Left ventricle myocardium inferior (tissue), 1 donor: ENCODE results near the gene PPARD. TPM values are rescaled to one million over a fixed set of nuclear protein-coding genes. Genes with fewer than 3 reads are reported as not detected.

Source experiments
- DNase-seq: peaks from one replicate; pipeline ENCODE4 v3.0.0-alpha.2; 2020
- H3K27ac ChIP-seq: fragments of 200-600 bp; replicated peaks from 2 replicates; pipeline ENCODE4 v1.8.0; 2021
- H3K27me3 ChIP-seq: fragments of 200-600 bp; 2 replicates; pipeline ENCODE4 v1.8.0; 2021; ENCODE audit warnings: low read depth
- H3K36me3 ChIP-seq: fragments of 200-600 bp; 2 replicates; pipeline ENCODE4 v1.8.0; 2021
- H3K4me1 ChIP-seq: fragments of 200-600 bp; 2 replicates; pipeline ENCODE4 v1.8.0; 2021
- H3K4me3 ChIP-seq: fragments of 200-600 bp; 2 replicates; pipeline ENCODE4 v1.8.0; 2021; ENCODE audit warnings: mild to moderate bottlenecking, moderate library complexity
- H3K9me3 ChIP-seq: fragments of 200-600 bp; replicated peaks from 2 replicates; pipeline ENCODE4 v1.8.0; 2021
- intact Hi-C: fragments of 100-400 bp; cut with micrococcal nuclease; formaldehyde crosslinking; loops from one replicate; pipeline ENCODE4 v1.11.0; 2022
- total RNA-seq: library from RNA; stranded (reverse); fragmentation: NEBNext Ultra II Directional; extraction: Animal tissue kit (Norgen Biotek cat#: 25700); gene quantifications from one replicate; pipeline ENCODE4 v1.2.1, GENCODE V29; 2021
- TF ChIP-seq, protein P1 (sequence below): fragments of 200-600 bp; IDR thresholded peaks from 2 replicates; pipeline ENCODE4 v1.8.0; 2021; ENCODE audit warnings: antibody characterized with exemption, mild to moderate bottlenecking, borderline replicate concordance
- donor health status: DM: no; HTN: yes; CAD: no; lungs with severe emphysema.

Gene PPARD
- total RNA-seq, 1 donor from 2014 or later, result 14.9 TPM

GRCh38 chr6:35372633-35373032 lies 30.3 kb downstream of the PPARD start:
- no peaks in the 10 kb centered on the region for H3K27me3 ChIP-seq

DNA sequence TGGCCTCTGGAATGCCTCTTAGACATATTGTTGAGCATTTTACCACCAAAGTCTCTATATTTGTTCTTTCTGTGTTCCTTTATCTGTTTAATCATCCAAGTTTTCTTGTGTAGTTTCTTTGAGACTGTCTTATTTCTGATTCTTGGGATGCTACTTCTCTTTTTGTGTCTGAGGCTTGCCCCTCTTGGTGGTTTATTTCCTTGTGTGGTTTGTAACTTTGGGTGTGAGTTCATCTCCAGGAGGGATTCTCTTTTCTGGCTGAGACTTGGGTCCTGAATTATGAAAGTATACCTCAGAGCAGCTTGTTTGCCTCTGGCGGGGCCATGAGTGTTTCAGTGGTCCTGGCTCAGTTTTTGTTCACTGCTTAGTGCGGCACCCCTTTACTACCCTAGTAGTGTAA lies 33.9 kb downstream of the PPARD start:
- no peak overlapping the region for H3K27ac ChIP-seq
- no peaks in the 10 kb centered on the region for H3K27me3 ChIP-seq
- H3K4me1 ChIP-seq, result peaks cover 1% of the 10 kb centered on the region
- DNase-seq, result no peak
- H3K36me3 ChIP-seq, result no peaks in the 10 kb centered on the region
- intact Hi-C loops, result no loop called here
- no peak overlapping the region for H3K4me3 ChIP-seq
- TF ChIP-seq, protein P1, sequence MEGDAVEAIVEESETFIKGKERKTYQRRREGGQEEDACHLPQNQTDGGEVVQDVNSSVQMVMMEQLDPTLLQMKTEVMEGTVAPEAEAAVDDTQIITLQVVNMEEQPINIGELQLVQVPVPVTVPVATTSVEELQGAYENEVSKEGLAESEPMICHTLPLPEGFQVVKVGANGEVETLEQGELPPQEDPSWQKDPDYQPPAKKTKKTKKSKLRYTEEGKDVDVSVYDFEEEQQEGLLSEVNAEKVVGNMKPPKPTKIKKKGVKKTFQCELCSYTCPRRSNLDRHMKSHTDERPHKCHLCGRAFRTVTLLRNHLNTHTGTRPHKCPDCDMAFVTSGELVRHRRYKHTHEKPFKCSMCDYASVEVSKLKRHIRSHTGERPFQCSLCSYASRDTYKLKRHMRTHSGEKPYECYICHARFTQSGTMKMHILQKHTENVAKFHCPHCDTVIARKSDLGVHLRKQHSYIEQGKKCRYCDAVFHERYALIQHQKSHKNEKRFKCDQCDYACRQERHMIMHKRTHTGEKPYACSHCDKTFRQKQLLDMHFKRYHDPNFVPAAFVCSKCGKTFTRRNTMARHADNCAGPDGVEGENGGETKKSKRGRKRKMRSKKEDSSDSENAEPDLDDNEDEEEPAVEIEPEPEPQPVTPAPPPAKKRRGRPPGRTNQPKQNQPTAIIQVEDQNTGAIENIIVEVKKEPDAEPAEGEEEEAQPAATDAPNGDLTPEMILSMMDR, result no peak
- no peaks in the 10 kb centered on the region for H3K9me3 ChIP-seq

More at GRCh38 chr6:35372633-35373032, 30.3 kb downstream of the PPARD start:
- Histone ChIP-seq H3K4me3 (no peak overlapping the region), H3K4me1 (peaks cover 38% of the 10 kb centered on the region), H3K36me3 (no peaks in the 10 kb centered on the region), H3K27ac (no peak overlapping the region), H3K9me3 (no peaks in the 10 kb centered on the region)
- intact Hi-C loops, result no loop called here
- TF ChIP-seq, protein P1, result no peak
- DNase-seq, result no peak

DNA sequence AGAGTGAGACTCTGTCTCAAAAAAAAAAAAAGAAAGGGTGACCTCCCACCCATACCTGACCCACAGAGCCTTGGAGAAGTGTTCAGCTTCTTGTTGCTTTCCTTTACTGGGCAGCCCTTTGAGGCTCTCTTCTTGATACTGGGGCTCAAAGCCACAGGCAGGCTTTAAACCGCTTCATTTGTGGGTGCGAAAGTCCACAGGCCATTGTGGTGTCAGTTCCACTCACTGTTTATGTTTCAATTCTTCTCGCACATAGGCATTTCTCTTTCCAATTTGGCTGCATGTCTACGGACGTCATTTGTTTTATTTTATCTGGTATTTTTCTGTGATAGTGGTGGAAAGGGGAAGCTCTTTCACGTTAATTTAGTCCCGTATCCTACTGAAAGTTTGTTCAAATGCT lies 34.6 kb downstream of the PPARD start:
- Histone ChIP-seq H3K4me3 (no peak overlapping the region), H3K36me3 (no peaks in the 10 kb centered on the region), H3K9me3 (no peaks in the 10 kb centered on the region), H3K4me1 (no peaks in the 10 kb centered on the region), H3K27me3 (no peaks in the 10 kb centered on the region), H3K27ac (no peak overlapping the region)
- intact Hi-C loops, result no loop called here
- DNase-seq, result no peak
- TF ChIP-seq, protein P1, result no peak

DNA sequence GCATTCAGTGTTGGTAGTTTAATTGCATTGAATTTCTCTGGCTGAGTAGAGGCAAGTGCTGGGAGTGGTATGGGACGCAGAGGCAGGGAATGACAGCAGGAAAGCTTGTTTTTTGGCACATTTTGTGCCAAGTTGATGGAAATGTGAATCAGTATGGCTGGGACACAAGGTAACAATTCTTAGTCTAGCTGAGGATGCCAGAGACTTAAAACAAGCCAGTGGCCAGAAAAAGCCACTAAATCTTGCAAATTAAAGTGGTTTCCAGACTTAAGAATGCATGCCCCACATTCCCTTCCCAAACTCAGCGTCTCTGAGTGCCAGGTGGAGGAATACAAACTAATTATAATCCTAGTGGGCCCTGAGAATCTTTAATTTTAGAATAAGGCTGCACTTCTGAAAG lies 35.9 kb downstream of the PPARD start:
- intact Hi-C loops, result no loop called here
- Histone ChIP-seq H3K27me3 (no peaks in the 10 kb centered on the region), H3K36me3 (no peaks in the 10 kb centered on the region), H3K9me3 (no peaks in the 10 kb centered on the region), H3K4me3 (no peak overlapping the region), H3K27ac (no peak overlapping the region), H3K4me1 (no peaks in the 10 kb centered on the region)
- DNase-seq, result no peak
- TF ChIP-seq, protein P1, result no peak

DNA sequence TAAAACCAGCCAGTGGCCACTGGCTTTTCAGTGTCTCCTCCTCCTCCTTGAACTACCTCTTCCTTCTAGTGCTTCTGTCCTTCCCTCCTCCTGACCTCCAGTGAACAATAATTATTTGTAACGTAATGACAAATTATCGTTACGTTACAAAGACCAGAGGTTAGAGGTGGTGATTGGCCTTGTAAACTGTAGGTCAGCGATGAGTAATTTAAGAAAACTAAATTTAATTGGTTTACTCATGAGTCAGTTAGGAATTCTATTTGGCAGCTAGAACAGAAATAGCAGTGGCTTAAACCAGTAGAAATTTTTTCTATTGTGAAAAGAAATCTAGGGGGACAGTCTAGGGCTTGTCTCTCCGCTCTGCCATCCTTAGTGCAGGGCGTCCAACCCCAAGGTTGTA lies 38.8 kb downstream of the PPARD start:
- Histone ChIP-seq H3K4me1 (peaks cover 6% of the 10 kb centered on the region), H3K4me3 (no peak overlapping the region), H3K36me3 (no peaks in the 10 kb centered on the region), H3K27me3 (no peaks in the 10 kb centered on the region), H3K9me3 (no peaks in the 10 kb centered on the region), H3K27ac (no peak overlapping the region)
- intact Hi-C loops, result no loop called here
- no peak for DNase-seq
- TF ChIP-seq, protein P1, result no peak

DNA sequence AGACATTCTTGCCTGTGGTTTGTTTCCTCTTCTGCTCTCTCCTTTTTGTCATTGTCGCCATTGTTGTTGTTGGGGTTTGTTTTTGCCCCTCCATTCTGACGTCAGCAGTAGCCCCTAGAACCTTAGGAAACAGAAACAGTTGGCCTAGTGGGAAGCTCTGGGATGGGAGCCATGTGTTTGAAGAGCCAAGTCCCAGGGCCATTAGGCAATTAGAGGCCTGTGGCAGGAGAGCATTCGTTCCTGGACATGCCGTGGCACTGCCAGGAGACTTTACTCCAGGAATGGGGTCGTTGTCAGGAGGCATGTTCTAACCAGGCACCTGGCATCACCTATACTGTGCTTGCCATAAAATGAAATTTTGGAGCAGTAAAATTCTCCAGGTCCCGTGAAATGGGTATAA lies 39.7 kb downstream of the PPARD start:
- DNase-seq, result no peak
- Histone ChIP-seq H3K36me3 (no peaks in the 10 kb centered on the region), H3K27me3 (no peaks in the 10 kb centered on the region), H3K4me1 (peaks cover 6% of the 10 kb centered on the region), H3K4me3 (no peak overlapping the region), H3K27ac (no peak overlapping the region), H3K9me3 (no peaks in the 10 kb centered on the region)
- TF ChIP-seq, protein P1, result no peak
- intact Hi-C loops, result no loop called here
